EL (cell line): ENCODE measurements around the gene C10orf105.

ENCODE experiments used
- DNase-seq: peaks from one replicate; pipeline ENCODE4 v3.0.0-alpha.2; 2016

Gene C10orf105

DNA sequence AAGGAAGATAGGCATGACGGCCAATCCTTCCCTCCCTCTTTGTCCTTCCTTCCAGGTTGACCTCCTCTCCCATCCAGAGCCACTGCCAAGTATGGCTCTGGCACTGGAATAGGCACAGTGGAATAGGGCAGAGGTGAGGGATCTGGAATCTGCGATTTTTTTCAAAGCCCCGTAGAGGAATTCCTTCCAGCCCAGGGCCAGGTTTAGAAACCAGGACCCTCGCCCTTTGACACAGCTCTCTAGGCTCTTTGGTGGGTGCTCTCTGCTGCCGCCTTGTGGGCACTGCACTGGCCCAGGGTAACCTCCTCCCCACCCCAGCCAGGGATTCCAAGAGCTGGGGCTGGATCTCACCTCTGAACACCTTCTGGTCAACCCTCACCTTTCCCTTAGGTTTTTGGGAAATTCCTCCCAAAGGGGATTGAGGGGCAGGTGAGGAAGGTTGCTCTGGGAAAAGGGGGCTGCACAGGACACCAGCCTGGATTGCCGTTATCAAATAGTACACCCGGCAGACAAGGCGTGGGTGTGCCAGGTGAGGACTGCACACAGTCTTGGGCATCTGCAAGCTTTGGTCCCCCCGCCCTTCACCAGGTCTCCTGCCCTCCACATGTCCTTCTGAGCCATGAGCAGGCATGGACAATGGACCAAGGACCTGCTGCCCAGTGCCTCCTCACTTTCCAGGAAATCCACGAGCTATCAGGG, 22.8 kb downstream of the C10orf105 start:
- peak; percentile 39 for DNase-seq

GRCh38 chr10:71695502-71696476, 23.8 kb downstream of the C10orf105 start:
- no peak for DNase-seq

GRCh38 chr10:71694567-71694968, 25.0 kb downstream of the C10orf105 start:
- DNase-seq = no peak

GRCh38 chr10:71694039-71694501, 25.5 kb downstream of the C10orf105 start:
- DNase-seq = no peak

DNA sequence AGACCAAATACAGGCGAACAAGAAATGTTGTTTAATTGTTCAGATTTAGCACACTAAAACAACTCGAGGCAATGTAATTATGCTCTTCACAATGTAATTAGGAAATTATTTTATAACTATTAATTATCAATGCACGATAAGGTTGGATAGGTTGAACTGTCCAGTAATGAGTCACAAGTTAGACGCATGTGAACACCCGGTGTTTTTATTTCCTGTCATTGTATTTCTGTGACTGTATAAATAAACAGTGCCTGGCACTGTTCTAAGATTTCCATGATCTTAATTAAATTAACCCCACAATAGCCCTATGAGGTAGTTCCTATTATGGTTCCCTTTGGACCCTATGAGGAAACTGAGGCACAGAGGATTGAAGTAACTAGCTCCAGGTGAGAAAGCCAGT, 26.2 kb downstream of the C10orf105 start:
- no peak for DNase-seq

- DNase-seq = no peak
Measured at GRCh38 chr10:71692598-71693306, 26.8 kb downstream of the C10orf105 start.

GRCh38 chr10:71691405-71691804, 28.2 kb downstream of the C10orf105 start:
- DNase-seq = no peak

DNA sequence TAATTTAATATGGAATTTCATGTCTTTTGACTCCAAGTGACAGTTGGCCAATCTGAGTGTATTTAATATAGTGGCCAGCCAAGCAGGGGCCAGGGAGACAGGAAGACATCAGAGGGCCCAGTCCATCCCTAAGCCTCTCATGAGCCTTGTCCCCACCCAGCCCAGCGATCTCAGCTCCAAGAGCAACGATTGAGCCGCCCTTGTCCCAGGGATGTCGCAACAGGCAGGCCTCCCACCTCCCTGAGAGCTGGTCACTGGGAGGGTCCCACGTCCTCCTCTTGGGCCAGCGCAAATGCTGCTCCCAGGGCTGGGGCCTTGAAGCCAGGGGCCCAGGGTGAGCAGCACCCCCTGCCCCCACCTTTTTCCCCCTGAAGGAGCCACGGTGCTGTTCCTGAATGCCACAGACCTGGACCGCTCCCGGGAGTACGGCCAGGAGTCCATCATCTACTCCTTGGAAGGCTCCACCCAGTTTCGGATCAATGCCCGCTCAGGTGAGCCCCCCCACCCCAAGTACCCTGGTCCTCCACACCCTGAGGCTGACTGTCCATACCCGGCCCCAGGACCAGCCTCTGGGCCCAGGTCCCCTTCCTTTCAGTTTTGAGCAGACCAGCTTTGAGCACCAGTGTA, 29.4 kb downstream of the C10orf105 start:
- DNase-seq = no peak

DNA sequence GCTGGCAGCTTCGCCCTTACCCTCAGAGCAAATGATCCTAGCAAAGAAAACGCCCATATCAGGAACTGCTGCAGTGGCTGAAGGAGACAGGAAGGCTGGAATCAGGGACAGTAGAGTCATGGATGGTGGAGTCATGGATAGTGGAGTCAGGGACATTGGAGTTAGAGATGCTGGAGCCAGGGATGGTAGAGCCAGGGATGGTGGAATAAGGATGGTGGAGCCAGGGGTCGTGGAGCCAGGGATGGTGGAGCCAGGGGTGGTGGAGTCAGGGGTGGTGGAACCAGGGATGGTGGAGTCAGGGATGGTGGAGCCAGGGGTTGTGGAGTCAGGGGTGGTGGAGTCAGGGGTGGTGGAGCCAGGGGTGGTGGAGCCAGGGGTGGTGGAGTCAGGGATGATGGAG, 31.3 kb downstream of the C10orf105 start:
- no peak for DNase-seq

- DNase-seq = no peak
Measured at GRCh38 chr10:71687480-71687879, 32.1 kb downstream of the C10orf105 start.

DNA sequence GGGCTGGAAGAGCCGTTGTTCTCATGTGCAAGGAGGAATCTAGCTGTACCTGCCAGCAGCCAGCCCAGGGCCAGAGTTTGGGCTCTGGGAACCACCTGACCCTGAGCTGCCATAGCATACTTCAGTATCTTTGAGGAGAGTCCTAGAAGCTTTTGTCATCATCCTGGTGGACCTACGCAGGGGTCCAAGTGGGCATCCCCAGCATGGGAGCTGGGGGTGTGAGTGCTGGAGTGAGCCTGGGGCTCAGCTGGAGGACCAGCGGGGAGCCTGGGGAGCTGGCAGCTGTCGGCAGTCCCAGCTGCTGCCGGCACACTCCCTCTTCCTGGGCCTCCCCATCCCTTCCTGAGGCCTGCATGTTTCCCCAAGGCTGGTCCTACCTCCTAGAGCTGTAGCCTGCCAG, 32.5 kb downstream of the C10orf105 start:
- DNase-seq = no peak

GRCh38 chr10:71685554-71686232, 33.9 kb downstream of the C10orf105 start:
- DNase-seq = no peak

- no peak for DNase-seq
Measured at GRCh38 chr10:71684356-71685173, 35.0 kb downstream of the C10orf105 start.

GRCh38 chr10:71683301-71683700, 36.3 kb downstream of the C10orf105 start:
- no peak for DNase-seq

GRCh38 chr10:71681977-71682376, 37.6 kb downstream of the C10orf105 start:
- no peak for DNase-seq

- no peak for DNase-seq
Measured at GRCh38 chr10:71679425-71679824, 40.2 kb downstream of the C10orf105 start.

GRCh38 chr10:71678057-71678805, 41.3 kb downstream of the C10orf105 start:
- no peak for DNase-seq

GRCh38 chr10:71677261-71677660, 42.3 kb downstream of the C10orf105 start:
- DNase-seq = no peak

DNA sequence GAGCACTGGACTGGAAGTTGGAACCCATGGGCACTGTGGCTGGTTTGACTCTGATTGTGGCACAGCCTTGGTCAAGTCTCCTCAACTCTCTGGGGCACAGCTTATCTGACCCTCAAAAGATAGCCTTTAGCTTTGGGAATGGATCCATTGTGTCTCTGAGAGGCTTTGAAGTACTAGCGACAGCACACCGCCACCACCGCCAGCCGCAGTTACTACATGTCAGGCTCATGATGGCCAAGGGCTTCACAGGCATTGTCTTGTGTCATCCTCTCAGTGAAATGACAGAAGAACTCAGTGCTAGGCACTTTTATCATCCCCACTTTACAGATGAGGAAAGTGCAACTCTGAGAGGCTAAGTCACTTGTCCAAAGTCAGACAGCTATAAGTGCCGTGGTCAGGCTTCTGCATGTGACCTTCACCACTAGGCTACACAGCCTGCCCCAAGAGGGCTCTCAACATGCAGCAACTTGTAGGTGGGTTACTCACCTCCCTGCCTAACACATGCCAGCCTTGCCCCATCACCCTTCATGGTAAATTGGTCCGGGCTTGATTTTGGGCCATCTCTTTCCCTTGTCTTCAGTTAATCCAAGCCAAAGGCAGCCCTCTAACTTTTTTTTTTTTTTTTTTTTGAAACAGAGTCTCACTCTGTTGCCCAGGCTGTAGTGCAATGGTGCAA, 44.1 kb downstream of the C10orf105 start:
- DNase-seq = no peak
